ENCODE results near the gene OTULINL. TPM values are rescaled to one million over a fixed set of nuclear protein-coding genes. Genes with fewer than 3 reads are reported as not detected.
A peak's percentile ranks its signal among the peaks of the same experiment; 100 is the strongest.

The OTULINL gene
- total RNA-seq, 2 donors from 2014 or later: 15.8 to 19.0 TPM

GRCh38 chr5:14603141-14603540 lies 21.5 kb downstream of the OTULINL start:
- Mint-ChIP-seq H3K27me3 (no peaks in the 10 kb centered on the region), H3K9me3 (no peaks in the 10 kb centered on the region), H3K36me3 (ENCODE audit: low read depth) (peaks cover 73% of the 10 kb centered on the region), H3K4me3 (no peak overlapping the region), H3K27ac (peak overlapping the region; percentile 14), H3K4me1 (peaks cover 14% of the 10 kb centered on the region)
- no peak for ATAC-seq (replicated peaks)

- no peak overlapping the region for H3K4me3 Mint-ChIP-seq
- H3K4me1 Mint-ChIP-seq: peaks cover 5% of the 10 kb centered on the region
- no peak overlapping the region for H3K27ac Mint-ChIP-seq
- no peaks in the 10 kb centered on the region for H3K9me3 Mint-ChIP-seq
- H3K36me3 Mint-ChIP-seq (ENCODE audit: low read depth): peaks cover 88% of the 10 kb centered on the region
- no peaks in the 10 kb centered on the region for H3K27me3 Mint-ChIP-seq
- no peak for ATAC-seq (replicated peaks)
Observed at GRCh38 chr5:14607104-14607503, 25.5 kb downstream of the OTULINL start.

GRCh38 chr5:14608169-14608568 lies 26.6 kb downstream of the OTULINL start:
- Mint-ChIP-seq H3K27ac (no peak overlapping the region), H3K36me3 (ENCODE audit: low read depth) (peaks cover 87% of the 10 kb centered on the region), H3K9me3 (no peaks in the 10 kb centered on the region), H3K4me1 (no peaks in the 10 kb centered on the region), H3K27me3 (no peaks in the 10 kb centered on the region), H3K4me3 (no peak overlapping the region)
- ATAC-seq (replicated peaks): no peak

- H3K27me3 Mint-ChIP-seq: no peaks in the 10 kb centered on the region
- ATAC-seq (replicated peaks): no peak
- H3K4me3 Mint-ChIP-seq: no peak overlapping the region
- no peaks in the 10 kb centered on the region for H3K4me1 Mint-ChIP-seq
- no peak overlapping the region for H3K27ac Mint-ChIP-seq
- peaks cover 92% of the 10 kb centered on the region for H3K36me3 Mint-ChIP-seq (ENCODE audit: low read depth)
- no peaks in the 10 kb centered on the region for H3K9me3 Mint-ChIP-seq
Observed at GRCh38 chr5:14611737-14612136, 30.1 kb downstream of the OTULINL start.

- no peaks in the 10 kb centered on the region for H3K27me3 Mint-ChIP-seq
- H3K4me1 Mint-ChIP-seq: no peaks in the 10 kb centered on the region
- H3K27ac Mint-ChIP-seq: no peak overlapping the region
- no peak overlapping the region for H3K4me3 Mint-ChIP-seq
- no peaks in the 10 kb centered on the region for H3K9me3 Mint-ChIP-seq
- no peak for ATAC-seq (replicated peaks)
- H3K36me3 Mint-ChIP-seq (ENCODE audit: low read depth): peaks cover 76% of the 10 kb centered on the region
Observed at GRCh38 chr5:14614490-14614889, 32.9 kb downstream of the OTULINL start.

GRCh38 chr5:14615365-14615764 lies 33.8 kb downstream of the OTULINL start:
- H3K27ac Mint-ChIP-seq: no peak overlapping the region
- H3K9me3 Mint-ChIP-seq: no peaks in the 10 kb centered on the region
- H3K27me3 Mint-ChIP-seq: no peaks in the 10 kb centered on the region
- H3K36me3 Mint-ChIP-seq (ENCODE audit: low read depth): peaks cover 68% of the 10 kb centered on the region
- no peak overlapping the region for H3K4me3 Mint-ChIP-seq
- no peak for ATAC-seq (replicated peaks)
- no peaks in the 10 kb centered on the region for H3K4me1 Mint-ChIP-seq

- Mint-ChIP-seq H3K4me3 (no peak overlapping the region), H3K27ac (no peak overlapping the region), H3K9me3 (peaks cover 4% of the 10 kb centered on the region), H3K4me1 (no peaks in the 10 kb centered on the region), H3K36me3 (ENCODE audit: low read depth) (peaks cover 47% of the 10 kb centered on the region), H3K27me3 (no peaks in the 10 kb centered on the region)
- ATAC-seq (replicated peaks): no peak
Observed at GRCh38 chr5:14617441-14617840, 35.8 kb downstream of the OTULINL start.

GRCh38 chr5:14627270-14627669 lies 45.7 kb downstream of the OTULINL start:
- peaks cover 8% of the 10 kb centered on the region for H3K9me3 Mint-ChIP-seq
- H3K27ac Mint-ChIP-seq: no peak overlapping the region
- no peak overlapping the region for H3K4me3 Mint-ChIP-seq
- no peaks in the 10 kb centered on the region for H3K36me3 Mint-ChIP-seq (ENCODE audit: low read depth)
- no peaks in the 10 kb centered on the region for H3K4me1 Mint-ChIP-seq
- no peak for ATAC-seq (replicated peaks)
- no peaks in the 10 kb centered on the region for H3K27me3 Mint-ChIP-seq

GRCh38 chr5:14628346-14628745 lies 46.8 kb downstream of the OTULINL start:
- H3K4me3 Mint-ChIP-seq: no peak overlapping the region
- no peaks in the 10 kb centered on the region for H3K27me3 Mint-ChIP-seq
- H3K36me3 Mint-ChIP-seq (ENCODE audit: low read depth): no peaks in the 10 kb centered on the region
- no peak overlapping the region for H3K27ac Mint-ChIP-seq
- no peak for ATAC-seq (replicated peaks)
- H3K9me3 Mint-ChIP-seq: peaks cover 6% of the 10 kb centered on the region
- H3K4me1 Mint-ChIP-seq: no peaks in the 10 kb centered on the region

GRCh38 chr5:14630671-14631070 lies 49.1 kb downstream of the OTULINL start:
- Mint-ChIP-seq H3K4me1 (no peaks in the 10 kb centered on the region), H3K27ac (no peak overlapping the region), H3K27me3 (peaks cover 3% of the 10 kb centered on the region), H3K9me3 (peaks cover 6% of the 10 kb centered on the region), H3K36me3 (ENCODE audit: low read depth) (no peaks in the 10 kb centered on the region), H3K4me3 (no peak overlapping the region)
- ATAC-seq (replicated peaks): no peak

- Mint-ChIP-seq H3K27ac (no peak overlapping the region), H3K36me3 (ENCODE audit: low read depth) (no peaks in the 10 kb centered on the region), H3K9me3 (peaks cover 1% of the 10 kb centered on the region), H3K4me1 (no peaks in the 10 kb centered on the region), H3K27me3 (peaks cover 3% of the 10 kb centered on the region), H3K4me3 (no peak overlapping the region)
- ATAC-seq (replicated peaks): peak; percentile 26
Observed at GRCh38 chr5:14635656-14636055, 54.1 kb downstream of the OTULINL start.

- H3K36me3 Mint-ChIP-seq (ENCODE audit: low read depth): no peaks in the 10 kb centered on the region
- H3K4me3 Mint-ChIP-seq: no peak overlapping the region
- no peak for ATAC-seq (replicated peaks)
- no peaks in the 10 kb centered on the region for H3K9me3 Mint-ChIP-seq
- peaks cover 8% of the 10 kb centered on the region for H3K27me3 Mint-ChIP-seq
- no peak overlapping the region for H3K27ac Mint-ChIP-seq
- H3K4me1 Mint-ChIP-seq: no peaks in the 10 kb centered on the region
Observed at GRCh38 chr5:14640765-14641164, 59.2 kb downstream of the OTULINL start.

GRCh38 chr5:14644623-14645237 lies 63.1 kb downstream of the OTULINL start:
- no peaks in the 10 kb centered on the region for H3K36me3 Mint-ChIP-seq (ENCODE audit: low read depth)
- no peak overlapping the region for H3K27ac Mint-ChIP-seq
- no peaks in the 10 kb centered on the region for H3K4me1 Mint-ChIP-seq
- ATAC-seq (replicated peaks): no peak
- no peak overlapping the region for H3K4me3 Mint-ChIP-seq
- no peaks in the 10 kb centered on the region for H3K9me3 Mint-ChIP-seq
- H3K27me3 Mint-ChIP-seq: peaks cover 16% of the 10 kb centered on the region

GRCh38 chr5:14650052-14650451 lies 68.5 kb downstream of the OTULINL start:
- Mint-ChIP-seq H3K4me3 (no peak overlapping the region), H3K36me3 (ENCODE audit: low read depth) (no peaks in the 10 kb centered on the region), H3K4me1 (no peaks in the 10 kb centered on the region), H3K27ac (no peak overlapping the region), H3K9me3 (no peaks in the 10 kb centered on the region), H3K27me3 (peaks cover 14% of the 10 kb centered on the region)
- ATAC-seq (replicated peaks): no peak

- H3K36me3 Mint-ChIP-seq (ENCODE audit: low read depth): no peaks in the 10 kb centered on the region
- peak overlapping the region; percentile 83 for H3K27ac Mint-ChIP-seq
- no peaks in the 10 kb centered on the region for H3K9me3 Mint-ChIP-seq
- ATAC-seq (replicated peaks): no peak
- peak overlapping the region; percentile 44 for H3K4me3 Mint-ChIP-seq
- no peaks in the 10 kb centered on the region for H3K27me3 Mint-ChIP-seq
- peaks cover 14% of the 10 kb centered on the region for H3K4me1 Mint-ChIP-seq
Observed at GRCh38 chr5:14655146-14655741, 73.7 kb downstream of the OTULINL start.

All from activated T-helper 17 cell treated with anti-CD3 and anti-CD28 coated beads, Interleukin-2, amount 50 U/mL, for 72 hours (primary cell).